ENCODE data around the gene COL4A2.
"Not testable (repeated sequence)": the region's sequence is repeated elsewhere in the genome, so short reads cannot be mapped to it uniquely, and the experiment has no call there.

COL4A2 gene

GRCh38 chr13:110438776-110439175 is 131.7 kb downstream of the COL4A2 start:
- DNase-seq (ENCODE audit: low read depth), result no peak

GRCh38 chr13:110440946-110441731 is 134.1 kb downstream of the COL4A2 start:
- DNase-seq (ENCODE audit: low read depth), result no peak

GRCh38 chr13:110442930-110443621 is 136.0 kb downstream of the COL4A2 start:
- DNase-seq (ENCODE audit: low read depth), result no peak

- no peak for DNase-seq (ENCODE audit: low read depth)
These were observed 136.6 kb downstream of the COL4A2 start for GRCh38 chr13:110443622-110444225.

GRCh38 chr13:110444226-110444653 is 137.2 kb downstream of the COL4A2 start:
- DNase-seq (ENCODE audit: low read depth), result no peak

- no peak for DNase-seq (ENCODE audit: low read depth)
These were observed 138.1 kb downstream of the COL4A2 start for GRCh38 chr13:110445183-110445582.

GRCh38 chr13:110445722-110446574 is 138.9 kb downstream of the COL4A2 start:
- DNase-seq (ENCODE audit: low read depth), result no peak

GRCh38 chr13:110446575-110446890 is 139.4 kb downstream of the COL4A2 start:
- DNase-seq (ENCODE audit: low read depth), result no peak

- no peak for DNase-seq (ENCODE audit: low read depth)
These were observed 140.0 kb downstream of the COL4A2 start for GRCh38 chr13:110447058-110447511.

- DNase-seq (ENCODE audit: low read depth), result no peak
These were observed 140.7 kb downstream of the COL4A2 start for GRCh38 chr13:110447801-110448200.

- DNase-seq (ENCODE audit: low read depth), result no peak
These were observed 141.1 kb downstream of the COL4A2 start for GRCh38 chr13:110448230-110448629.

GRCh38 chr13:110448677-110449076 is 141.6 kb downstream of the COL4A2 start:
- no peak for DNase-seq (ENCODE audit: low read depth)

GRCh38 chr13:110449219-110450015 is 142.3 kb downstream of the COL4A2 start:
- no peak for DNase-seq (ENCODE audit: low read depth)

- no peak for DNase-seq (ENCODE audit: low read depth)
These were observed 143.2 kb downstream of the COL4A2 start for GRCh38 chr13:110450016-110450900.

GRCh38 chr13:110450941-110451730 is 144.1 kb downstream of the COL4A2 start:
- no peak for DNase-seq (ENCODE audit: low read depth)

- not testable (repeated sequence) for DNase-seq (ENCODE audit: low read depth)
These were observed 146.0 kb downstream of the COL4A2 start for GRCh38 chr13:110453091-110453490.

GRCh38 chr13:110453797-110454196 is 146.7 kb downstream of the COL4A2 start:
- no peak for DNase-seq (ENCODE audit: low read depth)

GRCh38 chr13:110454227-110454859 is 147.3 kb downstream of the COL4A2 start:
- no peak for DNase-seq (ENCODE audit: low read depth)

- no peak for DNase-seq (ENCODE audit: low read depth)
These were observed 147.9 kb downstream of the COL4A2 start for GRCh38 chr13:110454956-110455355.
